ENCODE results near the gene CACNA1A. TPM values are rescaled to one million over a fixed set of nuclear protein-coding genes. Genes with fewer than 3 reads are reported as not detected.
A peak's percentile ranks its signal among the peaks of the same experiment; 100 is the strongest.
"Not testable (repeated sequence)": the region's sequence is repeated elsewhere in the genome, so short reads cannot be mapped to it uniquely, and the experiment has no call there.

CACNA1A gene
- total RNA-seq, 2 experiments from 2014 or later: 0.60 to 0.63 TPM

- Mint-ChIP-seq H3K36me3 (ENCODE audit: low read depth) (no peaks in the 10 kb centered on the region), H3K27me3 (ENCODE audit: low read depth) (no peaks in the 10 kb centered on the region), H3K4me1 (ENCODE audit: low read depth) (peaks cover 21% of the 10 kb centered on the region), H3K9me3 (ENCODE audit: insufficient read depth) (no peaks in the 10 kb centered on the region), H3K27ac (no peak overlapping the region), H3K4me3 (no peak overlapping the region)
- ChIA-PET CTCF (interaction anchor here (0.9 kb wide), 1 partner anchor 81 kb away, joined by 3 read pairs; no protein-coding TSS in a partner anchor), POLR2A (no interaction called here)
- DNase-seq (no peak), ATAC-seq (no peak)
Observed at GRCh38 chr19:13275016-13275722, 231.1 kb downstream of the CACNA1A start.

DNA sequence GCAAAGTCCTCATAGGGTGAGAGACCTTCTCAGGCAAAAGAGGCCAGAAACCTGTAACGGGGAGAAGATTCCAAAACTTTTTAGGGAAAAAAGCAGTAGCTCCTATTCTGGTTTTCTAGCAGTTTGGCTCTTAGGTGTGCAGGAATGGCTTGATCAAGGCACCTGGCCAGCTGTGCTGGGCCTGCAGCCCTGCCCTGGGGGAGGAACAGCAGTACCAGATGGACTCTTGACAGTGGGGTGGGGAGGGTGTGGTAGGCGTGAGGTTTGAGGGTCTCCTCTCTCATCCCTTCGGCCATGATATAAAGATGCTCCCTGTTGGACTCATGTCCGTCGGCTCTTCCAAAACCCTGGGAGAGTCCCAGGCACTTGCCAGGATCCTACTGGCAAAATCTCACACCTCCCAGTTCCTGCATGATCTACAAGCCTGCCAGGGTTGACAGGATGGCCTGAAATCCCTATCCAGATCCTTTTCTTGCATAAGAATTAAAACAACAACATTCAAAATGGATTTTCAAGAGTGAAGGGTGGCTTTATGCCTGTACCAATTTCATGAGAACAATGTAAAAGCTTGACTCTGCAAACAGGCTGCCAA, 235.7 kb downstream of the CACNA1A start:
- H3K4me1 Mint-ChIP-seq (ENCODE audit: low read depth): peaks cover 3% of the 10 kb centered on the region
- CTCF ChIA-PET: interaction anchor here (1.2 to 1.3 kb wide), 2 partner anchors 75 to 76 kb away, joined by 3 to 6 read pairs; no protein-coding TSS in a partner anchor
- no peaks in the 10 kb centered on the region for H3K9me3 Mint-ChIP-seq (ENCODE audit: insufficient read depth)
- H3K4me3 Mint-ChIP-seq: no peak overlapping the region
- DNase-seq: no peak
- POLR2A ChIA-PET: no interaction called here
- ATAC-seq: no peak
- no peaks in the 10 kb centered on the region for H3K36me3 Mint-ChIP-seq (ENCODE audit: low read depth)
- no peaks in the 10 kb centered on the region for H3K27me3 Mint-ChIP-seq (ENCODE audit: low read depth)
- no peak overlapping the region for H3K27ac Mint-ChIP-seq

DNA sequence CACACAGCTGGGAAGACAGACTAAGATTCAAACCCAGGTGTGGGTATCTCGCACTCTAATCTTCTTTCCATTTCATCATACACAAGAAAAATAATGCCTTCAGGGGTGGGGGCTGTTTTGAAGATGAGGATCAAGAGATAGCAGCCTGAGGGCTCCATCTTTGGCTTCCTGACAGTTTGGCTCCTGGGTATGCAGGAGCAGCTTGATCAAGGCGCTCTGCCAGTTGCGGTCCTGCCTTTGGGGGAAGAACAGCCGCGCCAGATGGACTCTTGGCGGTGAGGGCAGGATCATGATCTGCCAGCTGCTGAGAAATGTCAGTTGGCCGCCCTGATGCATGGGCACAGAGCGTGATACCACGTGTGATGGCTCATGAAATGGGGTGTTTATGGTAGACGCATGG, 236.9 kb downstream of the CACNA1A start:
- Mint-ChIP-seq H3K4me3 (no peak overlapping the region), H3K36me3 (ENCODE audit: low read depth) (no peaks in the 10 kb centered on the region), H3K9me3 (ENCODE audit: insufficient read depth) (no peaks in the 10 kb centered on the region), H3K27ac (no peak overlapping the region), H3K4me1 (ENCODE audit: low read depth) (peaks cover 3% of the 10 kb centered on the region), H3K27me3 (ENCODE audit: low read depth) (peaks cover 2% of the 10 kb centered on the region)
- no peak for DNase-seq
- ChIA-PET POLR2A (no interaction called here), CTCF (interaction anchor here (1.3 kb wide), 1 partner anchor 74 kb away, joined by 3 read pairs; no protein-coding TSS in a partner anchor)
- ATAC-seq: no peak

DNA sequence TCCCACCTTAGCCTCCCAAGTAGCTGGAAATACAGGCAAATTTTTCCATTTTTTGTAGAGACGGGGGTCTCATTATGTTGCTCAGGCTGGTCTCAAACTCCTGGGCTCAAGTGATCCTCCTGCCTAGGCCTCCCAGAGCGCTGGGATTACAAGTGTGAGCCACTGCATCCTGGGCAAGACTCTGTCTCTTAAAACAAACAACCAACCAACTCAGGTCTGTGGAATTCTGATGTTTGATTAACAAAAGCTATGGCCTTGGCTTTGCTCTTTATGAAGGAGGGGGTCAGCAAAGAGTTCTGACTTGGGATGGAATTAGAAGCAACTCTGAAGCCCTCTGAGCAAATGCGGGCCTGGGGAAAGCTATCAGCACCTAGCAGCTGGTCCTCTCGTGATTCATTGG, 238.4 kb downstream of the CACNA1A start:
- Mint-ChIP-seq H3K9me3 (ENCODE audit: insufficient read depth) (no peaks in the 10 kb centered on the region), H3K27me3 (ENCODE audit: low read depth) (peaks cover 5% of the 10 kb centered on the region), H3K4me1 (ENCODE audit: low read depth) (no peaks in the 10 kb centered on the region), H3K36me3 (ENCODE audit: low read depth) (no peaks in the 10 kb centered on the region), H3K27ac (no peak overlapping the region), H3K4me3 (no peak overlapping the region)
- no peak for ATAC-seq
- ChIA-PET CTCF (interaction anchor here (0.7 to 1.1 kb wide), 2 partner anchors 10 to 72 kb away, joined by 3 read pairs; no protein-coding TSS in a partner anchor), POLR2A (no interaction called here)
- DNase-seq: no peak

GRCh38 chr19:13267131-13267530, 239.1 kb downstream of the CACNA1A start:
- no peak overlapping the region for H3K27ac Mint-ChIP-seq
- no peak overlapping the region for H3K4me3 Mint-ChIP-seq
- no peak for ATAC-seq
- H3K27me3 Mint-ChIP-seq (ENCODE audit: low read depth): peaks cover 7% of the 10 kb centered on the region
- ChIA-PET POLR2A (no interaction called here), CTCF (interaction anchor here (1.1 kb wide), 1 partner anchor 72 kb away, joined by 3 read pairs; no protein-coding TSS in a partner anchor)
- no peak for DNase-seq
- H3K9me3 Mint-ChIP-seq (ENCODE audit: insufficient read depth): no peaks in the 10 kb centered on the region
- no peaks in the 10 kb centered on the region for H3K36me3 Mint-ChIP-seq (ENCODE audit: low read depth)
- H3K4me1 Mint-ChIP-seq (ENCODE audit: low read depth): peaks cover 5% of the 10 kb centered on the region

DNA sequence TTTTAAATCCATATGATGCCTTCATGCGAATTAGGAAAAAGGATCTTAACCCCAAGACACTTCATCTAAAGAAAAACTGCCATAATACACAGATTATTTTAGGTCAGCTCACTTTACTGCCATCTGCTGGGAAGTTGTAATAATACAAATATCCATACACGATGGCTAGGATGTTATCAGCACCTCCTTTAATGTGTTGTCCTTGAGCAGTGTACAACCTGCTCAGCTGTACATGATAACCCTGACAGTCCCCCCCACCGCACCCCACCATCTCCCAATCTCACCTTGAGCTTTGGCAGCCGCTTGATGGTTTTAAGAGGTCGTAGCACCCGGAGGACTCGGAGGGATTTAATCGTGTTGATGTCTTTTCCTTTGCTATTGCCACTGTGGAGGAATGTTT, 243.8 kb downstream of the CACNA1A start:
- POLR2A ChIA-PET: interaction anchor here (0.6 kb wide), 1 partner anchor 1767 kb away, joined by 3 read pairs; no protein-coding TSS in a partner anchor
- ATAC-seq (peak; percentile 57), DNase-seq (no peak)
- CTCF ChIA-PET: interaction anchor here (0.6 to 4.0 kb wide), 19 partner anchors 10 to 486 kb away, joined by 3 to 38 read pairs (median 4); partner anchors contain the start of genes IER2 and STX10
- H3K36me3 Mint-ChIP-seq (ENCODE audit: low read depth): no peaks in the 10 kb centered on the region
- no peak overlapping the region for H3K4me3 Mint-ChIP-seq
- no peak overlapping the region for H3K27ac Mint-ChIP-seq
- peaks cover 16% of the 10 kb centered on the region for H3K4me1 Mint-ChIP-seq (ENCODE audit: low read depth)
- no peaks in the 10 kb centered on the region for H3K9me3 Mint-ChIP-seq (ENCODE audit: insufficient read depth)
- peaks cover 15% of the 10 kb centered on the region for H3K27me3 Mint-ChIP-seq (ENCODE audit: low read depth)

DNA sequence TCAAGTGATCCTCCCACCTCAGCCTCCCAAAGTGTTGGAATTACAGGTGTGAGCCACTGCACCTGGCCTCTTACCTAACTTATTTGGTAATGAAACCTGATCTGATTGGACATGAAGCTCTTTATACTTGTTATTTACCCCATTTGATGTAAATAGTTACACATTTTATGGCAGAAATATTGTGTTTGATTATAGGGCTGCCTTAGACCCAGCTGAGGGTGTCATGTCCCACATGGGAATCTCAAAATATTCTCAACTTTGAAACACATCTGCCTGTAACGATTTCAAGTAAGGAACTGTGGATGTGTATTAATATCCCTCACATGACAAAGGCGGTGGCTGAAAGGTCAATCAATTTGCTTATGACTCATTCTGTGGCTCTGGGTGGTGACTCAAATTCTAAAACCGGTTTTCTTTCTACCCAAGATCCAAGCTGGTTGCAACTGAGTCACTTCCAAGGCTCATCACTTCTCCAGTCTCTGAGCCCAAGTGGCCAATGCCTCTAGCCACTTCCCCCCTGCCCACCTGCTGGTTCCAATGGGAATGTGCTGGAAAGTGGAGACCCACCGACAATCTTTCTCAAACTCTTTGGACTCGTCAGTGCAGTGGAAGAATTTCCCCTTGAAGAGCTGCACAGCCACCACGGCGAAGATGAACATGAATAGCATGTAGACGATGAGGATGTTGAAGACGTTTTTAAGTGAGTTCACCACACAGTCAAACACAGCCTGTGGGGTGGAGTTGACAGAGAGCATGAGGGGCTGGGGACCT, 245.2 kb downstream of the CACNA1A start:
- POLR2A ChIA-PET: interaction anchor here (0.7 to 1.7 kb wide), 2 partner anchors 55 to 106 kb away, joined by 3 to 4 read pairs; no protein-coding TSS in a partner anchor
- Mint-ChIP-seq H3K36me3 (ENCODE audit: low read depth) (no peaks in the 10 kb centered on the region), H3K9me3 (ENCODE audit: insufficient read depth) (no peaks in the 10 kb centered on the region), H3K27me3 (ENCODE audit: low read depth) (peaks cover 24% of the 10 kb centered on the region), H3K4me1 (ENCODE audit: low read depth) (peaks cover 16% of the 10 kb centered on the region), H3K4me3 (no peak overlapping the region), H3K27ac (no peak overlapping the region)
- DNase-seq: peak; percentile 31
- ATAC-seq: no peak
- CTCF ChIA-PET: interaction anchor here (1.4 to 4.0 kb wide), 5 partner anchors 11 to 66 kb away, joined by 3 to 38 read pairs (median 5); no protein-coding TSS in a partner anchor

GRCh38 chr19:13256918-13257317, 249.4 kb downstream of the CACNA1A start:
- ATAC-seq (no peak), DNase-seq (no peak)
- H3K27me3 Mint-ChIP-seq (ENCODE audit: low read depth): peaks cover 20% of the 10 kb centered on the region
- H3K27ac Mint-ChIP-seq: no peak overlapping the region
- POLR2A ChIA-PET: interaction anchor here (0.7 kb wide), 1 partner anchor 55 kb away, joined by 3 read pairs; no protein-coding TSS in a partner anchor
- no peaks in the 10 kb centered on the region for H3K36me3 Mint-ChIP-seq (ENCODE audit: low read depth)
- H3K9me3 Mint-ChIP-seq (ENCODE audit: insufficient read depth): no peaks in the 10 kb centered on the region
- no peak overlapping the region for H3K4me3 Mint-ChIP-seq
- H3K4me1 Mint-ChIP-seq (ENCODE audit: low read depth): peaks cover 11% of the 10 kb centered on the region
- CTCF ChIA-PET: no interaction called here

DNA sequence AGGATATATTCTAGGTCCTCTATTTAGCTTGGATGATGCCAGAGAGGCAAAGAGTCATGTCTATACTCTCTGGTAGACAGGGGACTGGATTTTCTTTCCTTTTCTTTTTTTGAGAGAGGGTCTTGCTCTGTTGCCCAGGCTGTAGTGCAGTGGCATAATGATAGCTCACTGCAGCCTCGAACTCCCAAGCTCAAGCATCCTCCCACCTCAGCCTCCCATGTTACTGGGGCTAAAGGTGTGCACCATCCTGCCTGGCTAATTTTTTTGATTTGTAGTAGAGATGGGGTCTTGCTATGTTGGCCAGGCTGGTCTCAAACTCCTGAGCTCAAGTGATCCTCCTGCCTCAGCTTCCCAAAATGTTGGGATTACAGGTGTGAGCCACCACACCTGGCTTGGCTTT, 249.9 kb downstream of the CACNA1A start:
- H3K4me1 Mint-ChIP-seq (ENCODE audit: low read depth); H3K4me3 Mint-ChIP-seq; H3K27ac Mint-ChIP-seq; CTCF ChIA-PET; ATAC-seq; H3K9me3 Mint-ChIP-seq (ENCODE audit: insufficient read depth); H3K36me3 Mint-ChIP-seq (ENCODE audit: low read depth); DNase-seq: not testable (repeated sequence)
- POLR2A ChIA-PET: interaction anchor here (0.7 kb wide), 1 partner anchor 55 kb away, joined by 3 read pairs; no protein-coding TSS in a partner anchor
- H3K27me3 Mint-ChIP-seq (ENCODE audit: low read depth): peaks cover 20% of the 10 kb centered on the region

- H3K27ac Mint-ChIP-seq: no peak overlapping the region
- no peaks in the 10 kb centered on the region for H3K9me3 Mint-ChIP-seq (ENCODE audit: insufficient read depth)
- H3K36me3 Mint-ChIP-seq (ENCODE audit: low read depth): no peaks in the 10 kb centered on the region
- ATAC-seq (no peak), DNase-seq (no peak)
- ChIA-PET CTCF (no interaction called here), POLR2A (no interaction called here)
- H3K4me3 Mint-ChIP-seq: no peak overlapping the region
- peaks cover 2% of the 10 kb centered on the region for H3K4me1 Mint-ChIP-seq (ENCODE audit: low read depth)
- peaks cover 20% of the 10 kb centered on the region for H3K27me3 Mint-ChIP-seq (ENCODE audit: low read depth)
Observed at GRCh38 chr19:13255719-13256059, 250.6 kb downstream of the CACNA1A start.

- DNase-seq (no peak), ATAC-seq (no peak)
- H3K9me3 Mint-ChIP-seq (ENCODE audit: insufficient read depth): no peaks in the 10 kb centered on the region
- no peak overlapping the region for H3K4me3 Mint-ChIP-seq
- H3K27me3 Mint-ChIP-seq (ENCODE audit: low read depth): peaks cover 20% of the 10 kb centered on the region
- no peaks in the 10 kb centered on the region for H3K4me1 Mint-ChIP-seq (ENCODE audit: low read depth)
- POLR2A ChIA-PET: no interaction called here
- H3K27ac Mint-ChIP-seq: no peak overlapping the region
- H3K36me3 Mint-ChIP-seq (ENCODE audit: low read depth): no peaks in the 10 kb centered on the region
- CTCF ChIA-PET: interaction anchor here (1.3 kb wide), 1 partner anchor 60 kb away, joined by 3 read pairs; no protein-coding TSS in a partner anchor
Observed at GRCh38 chr19:13255041-13255718, 251.1 kb downstream of the CACNA1A start.
